HG02885 (cell line): ENCODE data around the gene ZSCAN5C.
"Not testable (repeated sequence)": the region's sequence is repeated elsewhere in the genome, so short reads cannot be mapped to it uniquely, and the experiment has no call there.

Source experiments
- ATAC-seq: cut with Tn5 transposase; IDR thresholded peaks from one replicate; pipeline ENCODE4 v1.9.1; 2021; ENCODE audit warnings: mild to moderate bottlenecking; ENCODE audit not compliant: unreplicated experiment, poor library complexity

Gene ZSCAN5C

DNA sequence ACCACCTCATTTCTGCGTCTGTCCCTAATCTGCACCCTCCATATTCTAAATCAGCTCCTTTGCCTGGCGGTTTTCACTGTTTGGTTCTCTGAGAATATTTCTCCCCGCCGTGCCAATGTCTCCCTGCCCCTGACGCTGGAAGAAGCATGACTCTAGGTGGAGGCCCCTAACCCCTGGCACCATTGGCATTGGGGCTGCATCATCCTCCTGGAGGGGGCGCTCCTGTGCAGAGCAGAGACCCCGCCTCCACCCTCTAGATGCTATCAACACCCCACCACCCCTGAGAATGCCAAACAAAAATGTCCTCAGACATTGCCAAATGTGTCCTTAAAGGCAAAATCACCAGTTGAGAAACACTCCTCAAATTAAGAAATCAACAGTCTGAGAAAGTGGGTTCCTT is 11.0 kb upstream of the ZSCAN5C start:
- ATAC-seq, result no peak

DNA sequence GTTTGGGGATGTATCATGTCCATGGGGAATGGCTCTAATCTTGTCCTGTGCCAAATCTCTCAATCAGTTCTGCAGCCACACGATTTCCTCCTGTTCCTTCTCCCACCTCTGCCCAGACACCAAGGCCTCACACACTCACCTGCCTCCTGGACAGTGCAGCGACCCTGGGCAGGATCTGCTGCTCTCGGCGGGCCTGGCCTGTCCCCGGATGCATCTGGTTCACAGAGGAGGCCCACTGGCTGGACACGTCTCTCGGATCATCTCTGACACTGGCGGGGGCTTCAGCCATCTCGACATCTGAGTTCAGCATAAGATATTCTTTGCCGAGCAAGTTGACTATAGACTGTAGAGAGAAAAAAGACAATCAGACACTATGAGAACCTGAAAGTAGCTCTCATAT is 10.4 kb upstream of the ZSCAN5C start:
- no peak for ATAC-seq

DNA sequence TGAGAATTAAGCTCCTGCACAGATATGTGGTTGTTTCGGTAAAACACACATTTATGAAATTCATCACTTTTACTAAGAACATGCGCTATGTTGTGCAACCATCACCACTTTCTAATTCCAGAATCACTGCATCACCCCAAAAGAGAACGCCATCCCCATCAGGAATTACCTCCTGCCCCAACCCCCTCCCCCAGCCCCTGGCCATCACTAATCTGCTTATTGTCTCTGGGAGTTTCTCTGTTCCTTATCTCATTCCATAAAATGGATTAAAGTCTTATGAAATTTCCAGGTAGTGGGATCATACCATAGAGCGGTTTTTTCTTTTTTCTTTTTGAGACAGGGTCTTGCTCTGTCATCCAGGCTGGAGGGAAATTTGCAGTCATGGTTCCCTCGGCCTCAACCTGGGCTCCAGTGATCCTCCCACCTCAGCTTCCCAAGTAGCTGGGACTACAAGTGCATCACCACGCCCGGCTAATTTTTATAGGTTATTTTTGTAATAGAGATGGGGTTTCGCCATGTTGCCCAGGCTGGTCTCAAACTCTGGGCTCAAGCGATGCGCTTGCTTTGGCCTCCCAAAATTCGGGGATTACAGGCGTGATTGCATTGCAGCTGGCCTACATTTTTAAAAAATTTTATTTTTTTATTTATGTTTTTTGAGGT is 8.0 kb upstream of the ZSCAN5C start:
- no peak for ATAC-seq

DNA sequence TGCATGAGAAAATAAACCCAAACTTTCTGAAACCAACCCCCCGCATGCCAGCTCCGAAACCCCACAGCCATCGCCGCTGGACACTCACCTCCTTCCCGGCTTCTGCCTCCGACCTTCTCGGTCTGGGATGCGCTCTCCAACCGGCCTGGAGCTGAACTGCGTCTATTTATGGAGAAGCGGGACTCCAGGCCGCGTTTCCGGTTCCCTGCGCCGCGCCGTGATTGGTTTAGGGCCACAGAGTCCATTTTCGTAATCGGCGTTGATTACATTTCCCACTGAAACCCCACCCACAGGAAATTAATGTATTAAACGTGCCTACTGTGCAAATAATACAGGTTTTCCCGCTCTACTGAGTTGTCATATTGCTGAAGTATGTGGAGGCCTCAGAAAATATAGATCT is 4.4 kb upstream of the ZSCAN5C start, which contains the start of gene ZSCAN5B:
TSS of gene ZSCAN5B (minus strand) at position 138 of the 400 bp plus-strand sequence. CDS start 4,731 bp downstream, outside the sequence.
- not testable (repeated sequence) for ATAC-seq

DNA sequence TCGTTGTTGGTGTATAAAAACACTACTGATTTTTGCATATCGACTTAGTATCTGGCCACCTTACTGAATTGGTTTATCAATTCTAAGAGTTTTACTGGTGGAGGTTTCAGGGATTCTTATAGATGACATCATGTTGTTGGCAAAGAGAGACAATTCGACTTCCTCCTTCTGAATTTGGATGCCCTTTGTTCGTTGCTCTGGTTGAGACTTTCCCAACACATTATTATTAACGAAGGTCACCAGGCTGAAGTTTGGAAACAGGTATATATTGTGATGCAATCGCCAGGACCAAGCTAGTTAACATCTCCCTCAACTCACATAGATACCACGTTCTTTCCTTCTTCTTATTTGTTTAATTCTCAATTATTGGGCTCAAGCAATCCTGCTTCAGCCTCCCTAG is 2.4 kb upstream of the ZSCAN5C start:
- ATAC-seq, result no peak

DNA sequence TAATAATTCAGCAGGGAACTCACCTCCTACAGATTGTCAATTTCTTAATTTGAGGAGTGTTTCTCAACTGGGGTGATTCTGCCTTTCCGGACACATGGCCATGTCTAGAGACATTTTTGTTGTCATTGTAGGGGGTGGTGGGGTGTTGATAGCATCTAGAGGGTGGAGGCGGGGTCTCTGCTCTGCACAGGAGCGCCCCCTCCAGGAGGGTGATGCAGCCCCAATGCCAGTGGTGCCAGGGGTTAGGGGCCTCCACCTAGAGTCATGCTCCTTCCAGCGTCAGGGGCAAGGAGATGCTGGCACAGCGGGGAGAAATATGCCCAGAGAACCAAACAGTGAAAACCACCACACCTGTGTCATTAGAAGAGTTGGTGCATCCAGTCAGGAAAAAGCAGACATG is 5.5 kb downstream of the ZSCAN5C start:
- not testable (repeated sequence) for ATAC-seq

- no peak for ATAC-seq
Measured at GRCh38 chr19:56209091-56209490, 7.0 kb downstream of the ZSCAN5C start.

DNA sequence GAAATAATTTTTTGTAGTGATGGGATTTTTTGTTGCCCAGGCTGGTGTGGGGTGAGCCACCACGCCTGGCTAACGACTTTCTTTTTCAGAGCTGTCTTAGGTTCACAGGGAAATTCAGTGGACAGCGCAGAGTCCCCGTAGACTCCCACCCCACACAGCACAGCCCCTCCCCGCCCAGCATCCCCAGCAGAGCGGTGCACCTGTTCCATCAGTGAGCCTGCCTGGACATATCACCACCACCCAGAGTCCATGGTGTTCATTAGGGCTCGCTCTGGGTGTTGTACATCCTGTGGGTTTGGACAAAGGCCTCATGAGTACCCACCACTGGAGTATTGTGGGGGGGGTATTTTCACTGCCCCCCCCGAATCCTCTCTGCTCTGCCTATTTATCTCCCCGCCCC is 8.0 kb downstream of the ZSCAN5C start:
- ATAC-seq, result not testable (repeated sequence)

DNA sequence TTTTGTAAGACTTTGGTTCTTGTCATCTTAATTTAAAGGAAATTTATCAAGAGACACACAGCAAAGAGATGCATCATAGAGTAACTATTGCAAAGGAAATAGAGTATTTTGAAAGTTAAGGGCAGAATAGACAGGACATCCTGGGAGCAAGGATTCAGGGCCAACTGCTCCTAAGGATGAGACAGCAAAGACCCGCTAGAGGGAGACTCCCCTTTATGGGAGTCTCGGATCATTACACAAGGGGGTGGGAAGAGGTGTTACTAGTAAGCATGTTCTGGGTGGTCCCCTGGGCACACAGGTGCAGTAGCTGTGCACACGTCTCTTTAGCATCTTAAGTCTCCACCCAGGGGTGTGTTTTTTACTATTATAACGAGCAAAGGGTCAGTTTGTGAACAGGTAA is 9.6 kb downstream of the ZSCAN5C start:
- no peak for ATAC-seq

GRCh38 chr19:56217039-56217949 is 15.2 kb downstream of the ZSCAN5C start:
- no peak for ATAC-seq

DNA sequence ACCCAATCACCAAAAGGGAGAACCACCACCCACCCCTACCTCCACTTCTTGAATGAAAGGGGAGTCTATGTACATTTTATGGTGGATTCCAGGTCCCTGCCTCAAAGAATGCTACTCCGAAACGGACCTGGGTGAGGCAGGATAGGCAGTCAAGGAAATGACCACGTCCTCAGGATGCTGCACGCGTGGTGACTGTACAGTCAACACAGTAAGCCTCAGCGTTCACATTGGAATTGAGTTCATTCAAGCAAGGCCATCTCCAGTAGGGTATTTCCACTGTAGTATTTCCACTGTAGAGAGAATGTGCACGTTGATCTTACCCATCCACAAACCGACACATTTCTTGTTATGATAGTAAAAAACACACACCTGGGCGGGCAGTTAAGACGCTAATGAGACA is 16.9 kb downstream of the ZSCAN5C start:
- no peak for ATAC-seq

DNA sequence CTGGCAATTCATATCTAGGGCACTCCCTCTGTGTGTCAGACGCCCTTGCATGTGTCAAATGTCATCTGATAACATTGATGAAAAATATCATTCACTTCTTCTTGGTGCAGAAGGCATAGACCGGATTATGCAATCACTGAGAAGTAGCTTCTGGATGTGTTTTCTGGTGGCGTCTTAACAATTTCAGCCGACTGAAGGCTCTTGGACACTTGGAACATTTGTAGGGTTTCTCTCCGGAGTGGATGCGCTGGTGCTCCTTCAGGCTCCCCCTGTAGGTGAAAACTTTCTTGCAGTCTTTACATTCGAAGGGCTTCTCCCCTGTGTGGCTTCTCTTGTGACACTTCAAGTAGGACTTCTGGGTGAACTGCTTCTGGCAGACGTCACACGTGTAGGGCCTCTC is 19.4 kb downstream of the ZSCAN5C start:
- not testable (repeated sequence) for ATAC-seq

DNA sequence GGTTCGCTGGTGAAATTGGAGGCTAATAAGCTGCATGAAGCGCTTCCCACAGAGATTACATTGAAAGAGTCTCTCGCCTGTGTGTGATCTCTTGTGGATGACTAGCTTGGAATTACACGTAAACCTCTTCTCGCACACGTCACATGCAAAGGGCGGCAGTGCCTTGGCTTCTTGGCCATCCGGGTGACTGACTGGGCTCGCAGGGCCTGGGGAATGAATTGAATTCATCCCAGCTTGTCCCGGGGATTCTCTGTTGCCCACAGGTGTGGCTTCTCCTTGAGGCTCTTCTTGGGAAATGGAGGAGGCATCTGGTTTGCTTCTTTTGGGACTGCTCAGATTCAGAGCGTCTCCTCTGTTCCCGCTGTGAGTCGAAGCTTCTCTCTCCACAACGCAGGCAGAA is 19.8 kb downstream of the ZSCAN5C start:
- no peak for ATAC-seq

DNA sequence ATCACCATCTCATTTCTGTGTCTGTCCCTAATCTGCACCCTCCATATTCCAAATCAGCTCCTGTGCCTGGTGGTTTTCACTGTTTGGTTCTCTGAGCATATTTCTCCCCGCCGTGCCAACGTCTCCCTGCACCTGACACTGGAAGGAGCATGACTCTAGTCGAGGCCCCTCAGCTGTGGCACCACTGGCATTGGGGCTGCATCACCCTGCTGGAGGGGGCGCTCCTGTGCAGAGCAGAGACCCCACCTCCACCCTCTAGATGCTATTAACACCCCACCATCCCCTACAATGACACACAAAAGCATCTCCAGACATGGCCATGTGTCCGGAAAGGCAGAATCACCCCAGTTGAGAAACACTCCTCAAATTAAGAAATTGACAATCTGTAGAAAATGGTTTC is 20.8 kb downstream of the ZSCAN5C start:
- ATAC-seq, result no peak

DNA sequence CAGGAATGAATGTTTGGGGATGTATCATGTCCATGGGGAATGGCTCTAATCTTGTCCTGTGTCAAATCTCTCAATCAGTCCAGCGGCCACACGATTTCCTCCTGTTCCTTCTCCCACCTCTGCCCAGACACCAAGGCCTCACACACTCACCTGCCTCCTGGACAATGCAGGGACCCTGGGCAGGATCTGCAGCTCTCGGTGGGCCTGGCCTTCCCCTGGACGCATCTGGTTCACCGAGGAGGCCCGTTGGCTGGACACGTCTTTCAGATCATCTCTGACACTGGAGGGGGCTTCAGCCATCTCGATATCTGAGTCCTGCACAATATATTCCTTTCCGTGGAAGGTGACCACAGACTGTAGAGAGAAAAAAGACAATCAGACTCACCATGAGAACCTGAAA is 21.4 kb downstream of the ZSCAN5C start:
- no peak for ATAC-seq

DNA sequence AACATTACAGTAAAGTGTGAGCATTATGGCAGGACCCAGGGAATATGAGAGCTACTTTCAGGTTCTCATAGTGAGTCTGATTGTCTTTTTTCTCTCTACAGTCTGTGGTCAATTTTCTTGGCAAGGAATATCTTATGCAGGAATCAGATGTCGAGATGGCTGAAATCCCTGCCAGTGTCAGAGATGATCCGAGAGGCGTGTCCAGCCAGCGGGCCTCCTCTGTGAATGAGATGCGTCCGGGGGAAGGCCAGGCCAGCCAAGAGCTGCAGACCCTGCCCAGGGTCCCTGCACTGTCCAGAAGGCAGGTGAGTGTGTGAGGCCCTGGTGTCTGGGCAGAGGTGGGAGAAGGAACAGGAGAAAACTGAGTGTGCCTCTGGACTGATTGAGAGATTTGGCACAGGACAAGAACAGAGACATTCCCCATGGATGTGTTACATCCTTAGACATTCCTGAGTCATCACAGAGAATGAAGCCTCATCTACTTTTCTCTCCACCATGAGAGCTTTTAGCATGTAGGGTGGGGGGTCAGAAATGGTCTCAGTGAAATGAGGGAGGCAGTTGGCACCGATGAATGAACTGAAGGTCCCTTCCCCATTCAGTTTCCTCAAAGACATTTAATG is 43.2 kb downstream of the ZSCAN5C start:
- no peak for ATAC-seq

- not testable (repeated sequence) for ATAC-seq
Measured at GRCh38 chr19:56245764-56246163, 43.7 kb downstream of the ZSCAN5C start.

GRCh38 chr19:56248736-56249338 is 46.8 kb downstream of the ZSCAN5C start:
- not testable (repeated sequence) for ATAC-seq

- peak; percentile 72 for ATAC-seq
Measured at GRCh38 chr19:56252699-56253422, 50.8 kb downstream of the ZSCAN5C start.

DNA sequence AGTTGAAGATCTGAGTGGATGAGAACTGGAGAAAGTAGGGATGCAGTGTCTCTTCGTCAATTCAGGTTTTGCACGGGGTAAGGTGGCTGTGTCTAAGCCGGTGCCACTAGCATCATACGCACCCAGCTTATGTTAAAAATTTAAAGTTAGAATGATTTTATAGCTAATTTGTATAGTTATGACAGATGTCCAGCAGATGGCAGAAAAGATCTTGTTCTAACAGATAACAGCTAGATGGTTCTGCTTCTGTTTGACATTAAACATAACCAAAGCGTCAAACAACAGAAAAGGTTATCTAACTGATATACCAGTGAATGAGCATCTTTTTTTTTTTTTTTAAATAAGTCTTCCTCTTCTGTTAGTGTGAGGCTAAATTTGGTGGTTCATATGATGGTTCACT is 51.7 kb downstream of the ZSCAN5C start:
- no peak for ATAC-seq
